Stimulated activated CD4-positive, alpha-beta T cell treated with anti-CD3 and anti-CD28 coated beads, Interleukin-12 subunit alpha, Interleukin-12 subunit beta, amount 100 ng/mL, for 48 hours (primary cell): ENCODE data around the gene FAM107A.
"Not testable (repeated sequence)": the region's sequence is repeated elsewhere in the genome, so short reads cannot be mapped to it uniquely, and the experiment has no call there.

Source experiments
- DNase-seq, 3 donors: peaks; one replicate each; pipeline ENCODE4 v3.0.0-alpha.2; 2020; ENCODE audit warnings: low read depth in 2 of 3, low spot score in 1 of 3

FAM107A gene

GRCh38 chr3:58537412-58538301, 39.5 kb downstream of the FAM107A start:
- DNase-seq: no peak

- no peak for DNase-seq
These were observed 40.4 kb downstream of the FAM107A start, which contains the start of gene ACOX2 for GRCh38 chr3:58536501-58537411. Gene ACOX2, minus strand, starts transcription at chr3:58537190. Its CDS starts 2,084 bp downstream, at chr3:58535106.

- DNase-seq: no peak
These were observed 41.4 kb downstream of the FAM107A start for GRCh38 chr3:58535531-58536500.

- no peak for DNase-seq
These were observed 42.3 kb downstream of the FAM107A start for GRCh38 chr3:58534592-58535494.

GRCh38 chr3:58532794-58533220, 44.4 kb downstream of the FAM107A start:
- peak; percentile 71 to 83 (median 79) for DNase-seq

GRCh38 chr3:58531956-58532355, 45.2 kb downstream of the FAM107A start:
- DNase-seq: no peak

- DNase-seq: no peak
These were observed 45.6 kb downstream of the FAM107A start for GRCh38 chr3:58531555-58531954.

GRCh38 chr3:58530354-58530865, 46.8 kb downstream of the FAM107A start:
- DNase-seq: no peak

GRCh38 chr3:58529516-58530353, 47.5 kb downstream of the FAM107A start:
- DNase-seq: no peak

GRCh38 chr3:58528629-58529028, 48.6 kb downstream of the FAM107A start:
- DNase-seq: no peak

- DNase-seq: not testable (repeated sequence)
These were observed 49.8 kb downstream of the FAM107A start for GRCh38 chr3:58527440-58527839.

- no peak for DNase-seq
These were observed 50.7 kb downstream of the FAM107A start for GRCh38 chr3:58526515-58526957.

GRCh38 chr3:58524326-58524888, 52.8 kb downstream of the FAM107A start:
- DNase-seq: no peak

GRCh38 chr3:58522759-58523425, 54.3 kb downstream of the FAM107A start:
- DNase-seq: no peak

- DNase-seq: no peak
These were observed 55.1 kb downstream of the FAM107A start for GRCh38 chr3:58521917-58522631.

- no peak for DNase-seq
These were observed 55.9 kb downstream of the FAM107A start for GRCh38 chr3:58521336-58521670.
